Testis (tissue), 3 donors: ENCODE results near the gene CPEB4. TPM values are rescaled to one million over a fixed set of nuclear protein-coding genes. Genes with fewer than 3 reads are reported as not detected.

Experiments
- DNase-seq: peaks from one replicate; pipeline ENCODE4 v3.0.0-alpha.2; 2019
- H3K27ac ChIP-seq, 2 donors: fragments of 200-600 bp; sonication (generic); one replicate each; pipeline ENCODE4 v1.5.1; 2019
- H3K27me3 ChIP-seq: fragments of 200-600 bp; sonication (generic); one replicate; pipeline ENCODE4 v1.5.1; 2019
- H3K36me3 ChIP-seq: fragments of 200-600 bp; sonication (generic); one replicate; pipeline ENCODE4 v1.5.1; 2017; ENCODE audit warnings: low read depth; ENCODE audit errors: missing control alignments
- H3K4me1 ChIP-seq: fragments of 200-600 bp; sonication (generic); one replicate; pipeline ENCODE4 v1.5.1; 2019
- H3K4me3 ChIP-seq, 2 donors: fragments of 200-600 bp; sonication (generic); one replicate each; pipeline ENCODE4 v1.5.1; 2017 to 2019
- H3K9me3 ChIP-seq: fragments of 200-600 bp; sonication (generic); one replicate; pipeline ENCODE4 v1.5.1; 2017
- CTCF ChIP-seq, 3 experiments: fragments of 450-650 bp in 2 of 3; fragments of 200-600 bp in 1 of 3; sonication (generic) in 1 of 3; IDR thresholded peaks; one replicate each; pipeline ENCODE4 v1.5.1; 2016 to 2019; ENCODE audit warnings: antibody characterized with exemption in 3 of 3, mild to moderate bottlenecking in 2 of 3, moderate library complexity in 1 of 3
- POLR2A ChIP-seq: fragments of 450-650 bp; IDR thresholded peaks from one replicate; pipeline ENCODE4 v1.6.1; 2017; ENCODE audit warnings: antibody characterized with exemption, mild to moderate bottlenecking, moderate library complexity
- WGBS, 2 donors: methylation state at CpG; one replicate each; pipeline ENCODE4 v1.1.5; 2018; 5-methylcytosine and 5-hydroxymethylcytosine counted together
- intact Hi-C: fragments of 100-400 bp; cut with DNase I; formaldehyde crosslinking; loops from one replicate; pipeline ENCODE4 v1.15.1; 2023; ENCODE audit warnings: low total_unique reads
- polyA plus RNA-seq: library from polyadenylated mRNA; stranded (reverse); fragments of 350-450 nt; fragmentation: Illumina TruSeq; extraction: RNeasy Lipid Tissue Mini Kit (QIAGEN cat#74804); gene quantifications from one replicate; pipeline ENCODE4 v1.2.3, GENCODE V29; 2014; ENCODE audit warnings: low read depth, low replicate concordance; ENCODE audit not compliant: insufficient read depth
- total RNA-seq, 2 donors: library from RNA; depleted of rRNA; stranded (reverse); fragments of >200 nt; gene quantifications; one replicate each; pipeline ENCODE4 v1.2.3, GENCODE V29; 2016

Gene CPEB4
- total and polyA plus RNA-seq, 3 donors from 2014 or later: 29.4 to 64.4 (median 52.9) TPM

GRCh38 chr5:174008922-174009321 lies 120.8 kb downstream of the CPEB4 start:
- H3K27ac ChIP-seq: no peak overlapping the region
- H3K4me1 ChIP-seq: no peaks in the 10 kb centered on the region
- intact Hi-C loops: no loop called here
- no peaks in the 10 kb centered on the region for H3K27me3 ChIP-seq
- no peak overlapping the region for H3K4me3 ChIP-seq
- no peak for TF ChIP-seq POLR2A
- TF ChIP-seq CTCF (IDR thresholded peaks at IDR 0.05): no peak
- no peak for DNase-seq
- H3K9me3 ChIP-seq: no peaks in the 10 kb centered on the region
- WGBS, 2 donors: 77 to 85% methylated on average over 5 of the region's 5 CpGs
- no peaks in the 10 kb centered on the region for H3K36me3 ChIP-seq

- WGBS, 2 donors: 79 to 88% methylated on average over 1 of the region's 1 CpG
- H3K27ac ChIP-seq: no peak overlapping the region
- no peak for TF ChIP-seq POLR2A
- TF ChIP-seq CTCF (IDR thresholded peaks at IDR 0.05): no peak
- no peaks in the 10 kb centered on the region for H3K27me3 ChIP-seq
- H3K4me1 ChIP-seq: no peaks in the 10 kb centered on the region
- intact Hi-C loops: no loop called here
- no peaks in the 10 kb centered on the region for H3K9me3 ChIP-seq
- H3K4me3 ChIP-seq: no peak overlapping the region
- DNase-seq: no peak
- H3K36me3 ChIP-seq: no peaks in the 10 kb centered on the region
Measured at GRCh38 chr5:174010365-174010764, 122.2 kb downstream of the CPEB4 start.

- no peak overlapping the region for H3K27ac ChIP-seq
- intact Hi-C loops: no loop called here
- no peaks in the 10 kb centered on the region for H3K9me3 ChIP-seq
- DNase-seq: no peak
- no peaks in the 10 kb centered on the region for H3K36me3 ChIP-seq
- no peaks in the 10 kb centered on the region for H3K4me1 ChIP-seq
- TF ChIP-seq CTCF (IDR thresholded peaks at IDR 0.05) (no peak), POLR2A (no peak)
- 74 to 75% methylated on average over 3 of the region's 3 CpGs for WGBS, 2 donors
- H3K27me3 ChIP-seq: no peaks in the 10 kb centered on the region
- H3K4me3 ChIP-seq: no peak overlapping the region
Measured at GRCh38 chr5:174011441-174011840, 123.3 kb downstream of the CPEB4 start.

Other genes starting within 250 kb of the CPEB4 start
- 10 to 100 TPM; 26.0 to 43.5 TPM for gene C5orf47, start 100.8 kb downstream of the CPEB4 start, total RNA-seq
- 29.0 TPM for gene C5orf47, start 100.8 kb downstream of the CPEB4 start, polyA plus RNA-seq
- gene NSG2, start 157.4 kb downstream of the CPEB4 start, total RNA-seq: 10 to 100 TPM in 1 of 2 donors, 1 to 10 TPM in 1; 7.2 to 11.3 TPM
- gene NSG2, start 157.4 kb downstream of the CPEB4 start, polyA plus RNA-seq: 8.4 TPM